A549 (cell line): ENCODE measurements around the gene GBGT1.

ENCODE experiments used
- CBX2 ChIP-seq: fragments of 200-600 bp; sonication (generic); IDR thresholded peaks from 2 replicates; pipeline ENCODE4 v1.6.1; 2016; ENCODE audit warnings: low read depth, mild to moderate bottlenecking, borderline replicate concordance
- CHD2 ChIP-seq: fragments of 150-350 bp; IDR thresholded peaks from 2 replicates; pipeline ENCODE4 v1.6.1; 2014; ENCODE audit warnings: low read length; ENCODE audit not compliant: partially characterized antibody
- CHD4 ChIP-seq: fragments of 200-600 bp; sonication (generic); IDR thresholded peaks from 2 replicates; pipeline ENCODE4 v1.6.1; 2016; ENCODE audit warnings: antibody characterized with exemption, mild to moderate bottlenecking, borderline replicate concordance
- MAFK ChIP-seq: fragments of 450-650 bp; IDR thresholded peaks from 2 replicates; pipeline ENCODE4 v1.6.1; 2014; ENCODE audit not compliant: partially characterized antibody
- PHF8 ChIP-seq: fragments of 200-600 bp; sonication (generic); IDR thresholded peaks from 2 replicates; pipeline ENCODE4 v1.6.1; 2016; ENCODE audit warnings: low read depth, mild to moderate bottlenecking, antibody characterized with exemption, moderate library complexity, borderline replicate concordance
- RFX5 ChIP-seq: fragments of 450-650 bp; IDR thresholded peaks from 2 replicates; pipeline ENCODE4 v1.7.1; 2014; ENCODE audit warnings: antibody characterized with exemption, mild to moderate bottlenecking, moderate library complexity
- TFCP2L1 ChIP-seq: fragments of 250-450 bp; sonication (Bioruptor Pico); IDR thresholded peaks from 2 replicates; pipeline ENCODE4 v1.5.0; 2021; ENCODE audit warnings: mild to moderate bottlenecking
- ZFP36 ChIP-seq: fragments of 450-650 bp; IDR thresholded peaks from 2 replicates; pipeline ENCODE4 v1.6.1; 2014; ENCODE audit warnings: borderline replicate concordance; ENCODE audit not compliant: partially characterized antibody
- TF ChIP-seq, protein P1 (sequence below): fragments of 150-350 bp; IDR thresholded peaks from 2 replicates; pipeline ENCODE4 v1.6.1; 2014; ENCODE audit warnings: low read depth, mild to moderate bottlenecking, low read length
- TF ChIP-seq, protein P2 (sequence below): fragments of >200 bp; sonication (Bioruptor Twin); formaldehyde crosslinking; IDR thresholded peaks from 3 replicates; pipeline ENCODE4 v1.5.1; 2016

DNA sequence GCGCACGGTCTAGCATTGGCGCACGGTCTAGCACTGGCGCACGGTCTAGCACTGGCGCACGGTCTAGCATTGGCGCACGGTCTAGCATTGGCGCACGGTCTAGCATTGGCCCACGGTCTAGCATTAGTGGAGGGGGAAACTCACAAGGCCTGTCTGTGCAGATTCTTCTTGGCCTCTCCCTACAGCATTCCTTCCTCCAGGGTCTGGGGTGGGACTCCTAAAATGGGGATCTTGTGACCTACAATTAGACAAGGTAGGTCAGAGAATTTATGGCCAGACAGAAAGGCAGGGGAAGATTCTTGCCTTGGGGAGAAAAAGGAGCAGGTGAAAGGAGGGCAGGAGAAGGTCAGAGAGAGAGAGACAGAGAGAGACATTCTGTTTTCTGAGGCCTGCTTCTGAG lies 5.4 kb upstream of the GBGT1 start:
- TF ChIP-seq, protein P1, sequence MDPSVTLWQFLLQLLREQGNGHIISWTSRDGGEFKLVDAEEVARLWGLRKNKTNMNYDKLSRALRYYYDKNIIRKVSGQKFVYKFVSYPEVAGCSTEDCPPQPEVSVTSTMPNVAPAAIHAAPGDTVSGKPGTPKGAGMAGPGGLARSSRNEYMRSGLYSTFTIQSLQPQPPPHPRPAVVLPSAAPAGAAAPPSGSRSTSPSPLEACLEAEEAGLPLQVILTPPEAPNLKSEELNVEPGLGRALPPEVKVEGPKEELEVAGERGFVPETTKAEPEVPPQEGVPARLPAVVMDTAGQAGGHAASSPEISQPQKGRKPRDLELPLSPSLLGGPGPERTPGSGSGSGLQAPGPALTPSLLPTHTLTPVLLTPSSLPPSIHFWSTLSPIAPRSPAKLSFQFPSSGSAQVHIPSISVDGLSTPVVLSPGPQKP: no peak
- TF ChIP-seq, protein P2, sequence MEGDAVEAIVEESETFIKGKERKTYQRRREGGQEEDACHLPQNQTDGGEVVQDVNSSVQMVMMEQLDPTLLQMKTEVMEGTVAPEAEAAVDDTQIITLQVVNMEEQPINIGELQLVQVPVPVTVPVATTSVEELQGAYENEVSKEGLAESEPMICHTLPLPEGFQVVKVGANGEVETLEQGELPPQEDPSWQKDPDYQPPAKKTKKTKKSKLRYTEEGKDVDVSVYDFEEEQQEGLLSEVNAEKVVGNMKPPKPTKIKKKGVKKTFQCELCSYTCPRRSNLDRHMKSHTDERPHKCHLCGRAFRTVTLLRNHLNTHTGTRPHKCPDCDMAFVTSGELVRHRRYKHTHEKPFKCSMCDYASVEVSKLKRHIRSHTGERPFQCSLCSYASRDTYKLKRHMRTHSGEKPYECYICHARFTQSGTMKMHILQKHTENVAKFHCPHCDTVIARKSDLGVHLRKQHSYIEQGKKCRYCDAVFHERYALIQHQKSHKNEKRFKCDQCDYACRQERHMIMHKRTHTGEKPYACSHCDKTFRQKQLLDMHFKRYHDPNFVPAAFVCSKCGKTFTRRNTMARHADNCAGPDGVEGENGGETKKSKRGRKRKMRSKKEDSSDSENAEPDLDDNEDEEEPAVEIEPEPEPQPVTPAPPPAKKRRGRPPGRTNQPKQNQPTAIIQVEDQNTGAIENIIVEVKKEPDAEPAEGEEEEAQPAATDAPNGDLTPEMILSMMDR: no peak
- no peak for TF ChIP-seq PHF8
- no peak for TF ChIP-seq ZFP36
- no peak for TF ChIP-seq CHD2
- TF ChIP-seq CBX2: no peak
- TF ChIP-seq MAFK: no peak
- no peak for TF ChIP-seq CHD4
- TF ChIP-seq TFCP2L1 (CRISPR knock-in tag): no peak
- no peak for TF ChIP-seq RFX5
